Neuronal stem cell (in vitro differentiated cells): ENCODE data around the gene COPG2.

Source experiments
- DNase-seq: peaks from one replicate; pipeline ENCODE4 v3.0.0-alpha.2; 2013; ENCODE audit warnings: low spot score
- H2AFZ ChIP-seq: one replicate; pipeline ENCODE4 v1.6.1; 2013; ENCODE audit warnings: mild to moderate bottlenecking, low read length, inconsistent platforms
- H2AK5ac ChIP-seq: 2 replicates; pipeline ENCODE4 v1.6.1; 2013; ENCODE audit warnings: low read depth, mild to moderate bottlenecking, inconsistent platforms, low read length, moderate library complexity, mixed read lengths
- H2BK120ac ChIP-seq: 2 replicates; pipeline ENCODE4 v1.6.1; 2013; ENCODE audit warnings: low read depth, mild to moderate bottlenecking, inconsistent platforms, low read length, moderate library complexity, mixed read lengths
- H2BK12ac ChIP-seq: one replicate; pipeline ENCODE4 v1.6.1; 2013; ENCODE audit warnings: low read length, inconsistent platforms
- H2BK15ac ChIP-seq: 2 replicates; pipeline ENCODE4 v1.6.1; 2013; ENCODE audit warnings: mild to moderate bottlenecking, low read length, inconsistent platforms, mixed read lengths
- H2BK5ac ChIP-seq: one replicate; pipeline ENCODE4 v1.6.1; 2013; ENCODE audit warnings: inconsistent platforms, mild to moderate bottlenecking, low read length, moderate library complexity
- H3K14ac ChIP-seq: one replicate; pipeline ENCODE4 v1.6.1; 2013; ENCODE audit warnings: low read length, inconsistent platforms
- H3K18ac ChIP-seq: 2 replicates; pipeline ENCODE4 v1.6.1; 2013; ENCODE audit warnings: low read length, inconsistent platforms
- H3K23ac ChIP-seq: 2 replicates; pipeline ENCODE4 v1.6.1; 2013; ENCODE audit warnings: low read depth, mild to moderate bottlenecking, mixed read lengths, low read length, inconsistent platforms; ENCODE audit not compliant: poor library complexity
- H3K27ac ChIP-seq: replicated peaks from 3 replicates; pipeline ENCODE4 v1.5.1; 2013; ENCODE audit warnings: low read length, inconsistent platforms
- H3K27me3 ChIP-seq, 3 experiments: 2 replicates each; pipeline ENCODE4 v1.6.1; 2013; ENCODE audit warnings: low read length in 3 of 3, mild to moderate bottlenecking in 2 of 3, inconsistent platforms in 1 of 3, low read depth in 1 of 3, mixed read lengths in 1 of 3, moderate library complexity in 1 of 3; ENCODE audit not compliant: control insufficient read depth in 3 of 3, insufficient read depth in 3 of 3
- H3K36me3 ChIP-seq, 2 donors: replicated peaks in 1 of 2; 2 replicates each; pipeline ENCODE4 v1.6.1; 2013; ENCODE audit warnings: low read length in 2 of 2; ENCODE audit not compliant: control insufficient read depth in 2 of 2, insufficient read depth in 2 of 2
- H3K4ac ChIP-seq: 2 replicates; pipeline ENCODE4 v1.6.1; 2013; ENCODE audit warnings: inconsistent platforms, mild to moderate bottlenecking, low read length, moderate library complexity
- H3K4me1 ChIP-seq, 2 donors: 1 replicate in 1 of 2; 2 replicates in 1 of 2; pipeline ENCODE4 v1.6.1; 2013; ENCODE audit warnings: low read length in 2 of 2, low read depth in 1 of 2; ENCODE audit not compliant: control insufficient read depth in 2 of 2, insufficient read depth in 1 of 2
- H3K4me2 ChIP-seq: one replicate; pipeline ENCODE4 v1.6.1; 2013; ENCODE audit warnings: mild to moderate bottlenecking, low read length, inconsistent platforms; ENCODE audit not compliant: insufficient read depth, poor library complexity, severe bottlenecking
- H3K4me3 ChIP-seq, 2 donors: 2 replicates each; pipeline ENCODE4 v1.5.1; 2013; ENCODE audit warnings: low read length in 2 of 2, mild to moderate bottlenecking in 2 of 2, inconsistent platforms in 1 of 2, moderate library complexity in 1 of 2
- H3K79me1 ChIP-seq: one replicate; pipeline ENCODE4 v1.6.1; 2013; ENCODE audit warnings: low read depth, mild to moderate bottlenecking, inconsistent platforms, low read length, moderate library complexity
- H3K9ac ChIP-seq: one replicate; pipeline ENCODE4 v1.6.1; 2013; ENCODE audit warnings: mild to moderate bottlenecking, low read depth, low read length, inconsistent platforms; ENCODE audit not compliant: poor library complexity
- H3K9me3 ChIP-seq, 2 donors: replicated peaks in 1 of 2; 2 replicates each; pipeline versions ENCODE3 to v1.6.1; 2013; ENCODE audit warnings: low read length in 2 of 2, mild to moderate bottlenecking in 2 of 2, inconsistent platforms in 1 of 2, low read depth in 1 of 2, mixed read lengths in 1 of 2, moderate library complexity in 1 of 2; ENCODE audit not compliant: control insufficient read depth in 2 of 2, insufficient read depth in 1 of 2
- H4K8ac ChIP-seq: one replicate; pipeline ENCODE4 v1.6.1; 2013; ENCODE audit warnings: low read depth, mild to moderate bottlenecking, inconsistent platforms, low read length, moderate library complexity
- H4K91ac ChIP-seq: one replicate; pipeline ENCODE4 v1.6.1; 2013; ENCODE audit warnings: low read length, low read depth, mild to moderate bottlenecking, inconsistent platforms; ENCODE audit not compliant: poor library complexity
- whole genome bisulfite sequencing, 2 donors: extraction: QIAGEN DNeasy Blood & Tissue Kit; methylation state at CpG; one replicate each; pipeline ENCODE4 v1.1.7; 2013; ENCODE audit warnings: missing lambda C conversion rate in 2 of 2, mixed read lengths in 1 of 2; ENCODE audit not compliant: insufficient read length in 2 of 2, insufficient replicate concordance in 1 of 2; ENCODE audit errors: extremely low coverage in 2 of 2; 5-methylcytosine and 5-hydroxymethylcytosine counted together

Gene COPG2

GRCh38 chr7:130642383-130642782 is 26.2 kb downstream of the COPG2 start:
- H3K4ac ChIP-seq, result no peak overlapping the region
- no CpG with 5 or more reads among the region's 4 CpGs for WGBS, 2 donors
- H3K4me2 ChIP-seq, result no peak overlapping the region

GRCh38 chr7:130641497-130641896 is 27.1 kb downstream of the COPG2 start:
- Histone ChIP-seq H2BK15ac (no peak overlapping the region), H3K18ac (no peak overlapping the region), H3K36me3 (peaks cover 11 to 63% of the 10 kb centered on the region in 2 donors), H2AFZ (no peak overlapping the region), H3K4me2 (no peak overlapping the region), H3K23ac (no peak overlapping the region), H3K79me1 (no peaks in the 10 kb centered on the region), H3K14ac (no peak overlapping the region), H2BK5ac (no peak overlapping the region), H3K9ac (no peak overlapping the region), H3K4me1 (no peaks in the 10 kb centered on the region), H2BK120ac (no peak overlapping the region), H3K4me3 (no peak overlapping the region), H3K9me3 (peaks cover 8 to 23% of the 10 kb centered on the region in 2 donors), H3K27me3 (no peaks in the 10 kb centered on the region), H2AK5ac (no peak overlapping the region), H3K4ac (no peak overlapping the region), H4K91ac (no peak overlapping the region), H2BK12ac (no peak overlapping the region), H3K27ac (no peak overlapping the region), H4K8ac (no peak overlapping the region)
- WGBS, 2 donors, result no CpG with 5 or more reads among the region's 3 CpGs
- DNase-seq, result no peak

More at GRCh38 chr7:130642383-130642782, 26.2 kb downstream of the COPG2 start:
- no peak overlapping the region for H3K27ac ChIP-seq
- H3K27me3 ChIP-seq, result no peaks in the 10 kb centered on the region
- H2BK12ac ChIP-seq, result no peak overlapping the region
- H3K4me1 ChIP-seq, result no peaks in the 10 kb centered on the region
- H4K8ac ChIP-seq, result no peak overlapping the region
- H4K91ac ChIP-seq, result no peak overlapping the region
- H3K23ac ChIP-seq, result no peak overlapping the region
- H2BK5ac ChIP-seq, result no peak overlapping the region
- no peak overlapping the region for H3K4me3 ChIP-seq
- no peak for DNase-seq
- no peak overlapping the region for H3K9ac ChIP-seq
- H2AFZ ChIP-seq, result no peak overlapping the region
- H3K36me3 ChIP-seq, result peaks cover 11 to 70% of the 10 kb centered on the region in 2 donors
- H3K9me3 ChIP-seq, result peaks cover 8 to 24% of the 10 kb centered on the region in 2 donors
- no peak overlapping the region for H2BK120ac ChIP-seq
- H3K79me1 ChIP-seq, result no peaks in the 10 kb centered on the region
- no peak overlapping the region for H2AK5ac ChIP-seq
- no peak overlapping the region for H2BK15ac ChIP-seq
- no peak overlapping the region for H3K14ac ChIP-seq
- H3K18ac ChIP-seq, result no peak overlapping the region

GRCh38 chr7:130641040-130641439 is 27.5 kb downstream of the COPG2 start:
- Histone ChIP-seq H3K9me3 (peaks cover 8 to 24% of the 10 kb centered on the region in 2 donors), H4K91ac (no peak overlapping the region), H3K18ac (no peak overlapping the region), H3K4me2 (no peak overlapping the region), H4K8ac (no peak overlapping the region), H3K27me3 (no peaks in the 10 kb centered on the region), H3K4ac (no peak overlapping the region), H3K4me1 (no peaks in the 10 kb centered on the region), H3K79me1 (no peaks in the 10 kb centered on the region), H2BK12ac (no peak overlapping the region), H2BK120ac (no peak overlapping the region), H2BK5ac (no peak overlapping the region), H2BK15ac (no peak overlapping the region), H3K23ac (no peak overlapping the region), H2AK5ac (no peak overlapping the region), H3K36me3 (peaks cover 11 to 58% of the 10 kb centered on the region in 2 donors), H3K4me3 (no peak overlapping the region), H3K27ac (no peak overlapping the region), H3K9ac (no peak overlapping the region), H2AFZ (no peak overlapping the region), H3K14ac (no peak overlapping the region)
- no CpG with 5 or more reads among the region's 1 CpG for WGBS, 2 donors
- DNase-seq, result no peak

GRCh38 chr7:130639388-130639787 is 29.2 kb downstream of the COPG2 start:
- no peak for DNase-seq
- no peak overlapping the region for H3K9ac ChIP-seq
- no peak overlapping the region for H3K4me2 ChIP-seq
- H2BK12ac ChIP-seq, result no peak overlapping the region
- no peak overlapping the region for H2BK120ac ChIP-seq
- H3K4me3 ChIP-seq, result no peak overlapping the region
- peaks cover 8 to 27% of the 10 kb centered on the region in 2 donors for H3K9me3 ChIP-seq
- no CpG with 5 or more reads among the region's 1 CpG for WGBS, 2 donors
- no peak overlapping the region for H2AK5ac ChIP-seq
- no peak overlapping the region for H3K23ac ChIP-seq
- H2BK15ac ChIP-seq, result no peak overlapping the region
- no peak overlapping the region for H4K8ac ChIP-seq
- H3K18ac ChIP-seq, result no peak overlapping the region
- H3K79me1 ChIP-seq, result no peaks in the 10 kb centered on the region
- peaks cover 6 to 44% of the 10 kb centered on the region in 2 donors for H3K36me3 ChIP-seq
- no peak overlapping the region for H3K27ac ChIP-seq
- H2BK5ac ChIP-seq, result no peak overlapping the region
- H3K27me3 ChIP-seq, result no peaks in the 10 kb centered on the region
- H3K14ac ChIP-seq, result no peak overlapping the region
- H2AFZ ChIP-seq, result no peak overlapping the region
- H4K91ac ChIP-seq, result no peak overlapping the region
- no peaks in the 10 kb centered on the region for H3K4me1 ChIP-seq
- H3K4ac ChIP-seq, result no peak overlapping the region
